ENCODE data around the gene COBL.
"Not testable (repeated sequence)": the region's sequence is repeated elsewhere in the genome, so short reads cannot be mapped to it uniquely, and the experiment has no call there.

The COBL gene

GRCh38 chr7:51000956-51001355 is 315.7 kb downstream of the COBL start:
- no peak for DNase-seq
- no peak overlapping the region for H3K27ac ChIP-seq
- no peaks in the 10 kb centered on the region for H3K36me3 ChIP-seq (replicated peaks)
- no peak overlapping the region for H3K4me3 ChIP-seq (ENCODE audit: low read depth, low read length)
- H3K27me3 ChIP-seq (replicated peaks), result no peaks in the 10 kb centered on the region
- peak; percentile 20 for TF ChIP-seq CTCF (IDR thresholded peaks at IDR 0.05; ENCODE audit: low read depth, low read length, missing control alignments)
- in situ Hi-C loops (cut with HindIII; ENCODE audit: low pct_ligation_motif_present, low sequenced_read_pairs), result no loop called here

- in situ Hi-C loops (cut with HindIII; ENCODE audit: low pct_ligation_motif_present, low sequenced_read_pairs), result no loop called here
- Histone ChIP-seq H3K27me3 (replicated peaks) (no peaks in the 10 kb centered on the region), H3K27ac (no peak overlapping the region), H3K4me3 (ENCODE audit: low read depth, low read length) (no peak overlapping the region), H3K36me3 (replicated peaks) (no peaks in the 10 kb centered on the region)
- TF ChIP-seq CTCF (IDR thresholded peaks at IDR 0.05; ENCODE audit: low read depth, low read length, missing control alignments), result no peak
- no peak for DNase-seq
Observed at GRCh38 chr7:50994753-50995319, 321.8 kb downstream of the COBL start.

- in situ Hi-C loops (cut with HindIII; ENCODE audit: low pct_ligation_motif_present, low sequenced_read_pairs); H3K27ac ChIP-seq; H3K4me3 ChIP-seq (ENCODE audit: low read depth, low read length); H3K36me3 ChIP-seq (replicated peaks); DNase-seq; H3K27me3 ChIP-seq (replicated peaks): not testable (repeated sequence)
Observed at GRCh38 chr7:50990214-50990613, 326.4 kb downstream of the COBL start.

- Histone ChIP-seq H3K27ac (no peak overlapping the region), H3K27me3 (replicated peaks) (no peaks in the 10 kb centered on the region), H3K4me3 (ENCODE audit: low read depth, low read length) (no peak overlapping the region), H3K36me3 (replicated peaks) (no peaks in the 10 kb centered on the region)
- TF ChIP-seq CTCF (IDR thresholded peaks at IDR 0.05; ENCODE audit: low read depth, low read length, missing control alignments), result no peak
- DNase-seq, result no peak
- in situ Hi-C loops (cut with HindIII; ENCODE audit: low pct_ligation_motif_present, low sequenced_read_pairs), result no loop called here
Observed at GRCh38 chr7:50988988-50989387, 327.6 kb downstream of the COBL start.

- H3K27ac ChIP-seq, result no peak overlapping the region
- in situ Hi-C loops (cut with HindIII; ENCODE audit: low pct_ligation_motif_present, low sequenced_read_pairs), result no loop called here
- no peak for DNase-seq
- no peaks in the 10 kb centered on the region for H3K27me3 ChIP-seq (replicated peaks)
- H3K4me3 ChIP-seq (ENCODE audit: low read depth, low read length), result no peak overlapping the region
- H3K36me3 ChIP-seq (replicated peaks), result no peaks in the 10 kb centered on the region
- TF ChIP-seq CTCF (IDR thresholded peaks at IDR 0.05; ENCODE audit: low read depth, low read length, missing control alignments), result no peak
Observed at GRCh38 chr7:50988465-50988864, 328.1 kb downstream of the COBL start.

GRCh38 chr7:50985096-50985495 is 331.5 kb downstream of the COBL start:
- Histone ChIP-seq H3K4me3 (ENCODE audit: low read depth, low read length) (no peak overlapping the region), H3K27me3 (replicated peaks) (no peaks in the 10 kb centered on the region), H3K27ac (no peak overlapping the region), H3K36me3 (replicated peaks) (no peaks in the 10 kb centered on the region)
- in situ Hi-C loops (cut with HindIII; ENCODE audit: low pct_ligation_motif_present, low sequenced_read_pairs), result no loop called here
- TF ChIP-seq CTCF (IDR thresholded peaks at IDR 0.05; ENCODE audit: low read depth, low read length, missing control alignments), result no peak
- no peak for DNase-seq

All from brain microvascular endothelial cell (primary cell).